GM23248 (cell line): ENCODE measurements around the gene METRNL. TPM values are rescaled to one million over a fixed set of nuclear protein-coding genes. Genes with fewer than 3 reads are reported as not detected.

ENCODE experiments used
- DNase-seq: peaks from one replicate; pipeline ENCODE4 v3.0.0-alpha.2; 2015
- H2AFZ ChIP-seq: fragments of 200-600 bp; sonication (generic); 2 replicates; pipeline ENCODE4 v1.6.1; 2016; ENCODE audit warnings: antibody characterized with exemption
- H3F3A ChIP-seq: fragments of 200-600 bp; sonication (generic); 2 replicates; pipeline ENCODE4 v1.6.1; 2016; ENCODE audit warnings: mild to moderate bottlenecking, antibody characterized with exemption, mixed run types; ENCODE audit not compliant: insufficient read depth
- H3K27ac ChIP-seq: fragments of 200-600 bp; sonication (generic); 2 replicates; pipeline ENCODE4 v1.5.1; 2016; ENCODE audit warnings: mild to moderate bottlenecking
- H3K27me3 ChIP-seq: fragments of 200-600 bp; sonication (generic); replicated peaks from 2 replicates; pipeline ENCODE4 v1.6.1; 2016; ENCODE audit warnings: mild to moderate bottlenecking; ENCODE audit not compliant: insufficient read depth
- H3K36me3 ChIP-seq: fragments of 200-600 bp; sonication (generic); 2 replicates; pipeline ENCODE4 v1.6.1; 2016; ENCODE audit warnings: low read depth, mild to moderate bottlenecking
- H3K4me1 ChIP-seq: fragments of 200-600 bp; sonication (generic); 2 replicates; pipeline ENCODE4 v1.6.1; 2016; ENCODE audit warnings: mild to moderate bottlenecking; ENCODE audit not compliant: insufficient read depth
- H3K4me2 ChIP-seq: fragments of 200-600 bp; sonication (generic); one replicate; pipeline ENCODE4 v1.6.1; 2016; ENCODE audit warnings: mild to moderate bottlenecking; ENCODE audit not compliant: unreplicated experiment
- H3K4me3 ChIP-seq: fragments of 200-600 bp; sonication (generic); 2 replicates; pipeline ENCODE4 v1.5.1; 2016; ENCODE audit warnings: mild to moderate bottlenecking
- H3K79me2 ChIP-seq: fragments of 200-600 bp; sonication (generic); 2 replicates; pipeline ENCODE4 v1.6.1; 2016; ENCODE audit warnings: mild to moderate bottlenecking; ENCODE audit not compliant: insufficient read depth
- H3K9ac ChIP-seq: fragments of 200-600 bp; sonication (generic); 2 replicates; pipeline ENCODE4 v1.6.1; 2016; ENCODE audit warnings: mild to moderate bottlenecking
- H3K9me2 ChIP-seq: fragments of 200-600 bp; sonication (generic); 2 replicates; pipeline ENCODE4 v1.6.1; 2016; ENCODE audit warnings: mixed run types, mild to moderate bottlenecking, moderate library complexity; ENCODE audit not compliant: insufficient read depth
- H3K9me3 ChIP-seq: fragments of 200-600 bp; sonication (generic); one replicate; pipeline ENCODE4 v1.6.1; 2017; ENCODE audit warnings: low read depth
- H4K20me1 ChIP-seq: fragments of 200-600 bp; sonication (generic); 2 replicates; pipeline ENCODE4 v1.6.0; 2016; ENCODE audit not compliant: insufficient read depth
- EZH2 ChIP-seq: fragments of 200-600 bp; sonication (generic); IDR thresholded peaks from 2 replicates; pipeline ENCODE4 v1.6.1; 2018; ENCODE audit warnings: antibody characterized with exemption, mild to moderate bottlenecking; ENCODE audit not compliant: insufficient read depth, poor library complexity, severe bottlenecking
- EZH2phosphoT487 ChIP-seq: fragments of 200-600 bp; sonication (generic); IDR thresholded peaks from 2 replicates; pipeline ENCODE4 v1.6.1; 2018; ENCODE audit warnings: antibody characterized with exemption, moderate library complexity, mild to moderate bottlenecking, low read depth; ENCODE audit not compliant: insufficient read depth
- WGBS, 2 experiments: methylation state at CpG; one replicate each; pipeline ENCODE4 v1.1.6; 2015 to 2017; ENCODE audit warnings: low lambda C conversion rate in 2 of 2, low coverage in 1 of 2; ENCODE audit errors: missing lambda C conversion rate in 2 of 2; 5-methylcytosine and 5-hydroxymethylcytosine counted together
- in situ Hi-C: fragments of 300-500 bp; cut with MboI; formaldehyde crosslinking; loops from 2 replicates; pipeline ENCODE4 v1.15.0; 2020
- polyA plus RNA-seq: library from polyadenylated mRNA; unstranded; fragments of >200 nt; fragmentation: Nextera tagmentation; extraction: Ambion mirVana; gene quantifications from 2 replicates; pipeline ENCODE4 v1.2.1, GENCODE V29; 2016
- total RNA-seq: library from RNA; depleted of rRNA; stranded (reverse); fragments of >200 nt; shearing (Covaris generic); gene quantifications from 2 replicates; pipeline ENCODE4 v1.2.3, GENCODE V29; 2014

METRNL gene
- total and polyA plus RNA-seq, 2 experiments from 2014 or later = 28.4 to 305 TPM

DNA sequence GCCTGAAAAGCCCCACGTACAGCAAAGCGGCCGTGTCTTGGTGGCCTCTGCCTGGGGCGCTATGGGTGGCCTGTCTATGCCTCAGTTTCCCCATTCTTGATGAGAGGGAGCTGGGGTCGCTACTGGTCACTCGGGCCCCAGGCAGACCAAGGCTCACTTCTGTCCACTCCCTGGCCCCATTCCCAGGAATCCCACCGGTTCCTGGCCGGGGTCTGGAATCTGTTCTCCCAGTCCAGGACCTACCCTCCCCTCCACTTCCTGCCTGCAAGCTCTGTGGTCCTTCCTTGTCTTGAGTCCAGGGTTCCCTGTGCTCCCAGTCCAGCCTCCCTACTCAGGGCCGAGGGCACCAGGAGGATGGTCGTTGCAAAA, 24.5 kb downstream of the METRNL start:
- Histone ChIP-seq H3F3A (peaks cover 35% of the 10 kb centered on the region), H3K36me3 (no peaks in the 10 kb centered on the region), H3K9me3 (no peaks in the 10 kb centered on the region), H3K4me1 (peaks cover 46% of the 10 kb centered on the region), H3K27ac (peak overlapping the region; percentile 7; the same call in 1 of the 2 replicates), H3K4me2 (no peak overlapping the region), H4K20me1 (no peaks in the 10 kb centered on the region), H3K27me3 (no peaks in the 10 kb centered on the region), H3K4me3 (no peak overlapping the region), H3K9ac (no peak overlapping the region), H3K9me2 (no peaks in the 10 kb centered on the region), H3K79me2 (no peaks in the 10 kb centered on the region), H2AFZ (no peak overlapping the region)
- in situ Hi-C loops = no loop called here
- DNase-seq = no peak
- WGBS, 2 experiments = 87% methylated on average over 10 of the region's 10 CpGs
- no peak for TF ChIP-seq EZH2phosphoT487
- TF ChIP-seq EZH2 = no peak

DNA sequence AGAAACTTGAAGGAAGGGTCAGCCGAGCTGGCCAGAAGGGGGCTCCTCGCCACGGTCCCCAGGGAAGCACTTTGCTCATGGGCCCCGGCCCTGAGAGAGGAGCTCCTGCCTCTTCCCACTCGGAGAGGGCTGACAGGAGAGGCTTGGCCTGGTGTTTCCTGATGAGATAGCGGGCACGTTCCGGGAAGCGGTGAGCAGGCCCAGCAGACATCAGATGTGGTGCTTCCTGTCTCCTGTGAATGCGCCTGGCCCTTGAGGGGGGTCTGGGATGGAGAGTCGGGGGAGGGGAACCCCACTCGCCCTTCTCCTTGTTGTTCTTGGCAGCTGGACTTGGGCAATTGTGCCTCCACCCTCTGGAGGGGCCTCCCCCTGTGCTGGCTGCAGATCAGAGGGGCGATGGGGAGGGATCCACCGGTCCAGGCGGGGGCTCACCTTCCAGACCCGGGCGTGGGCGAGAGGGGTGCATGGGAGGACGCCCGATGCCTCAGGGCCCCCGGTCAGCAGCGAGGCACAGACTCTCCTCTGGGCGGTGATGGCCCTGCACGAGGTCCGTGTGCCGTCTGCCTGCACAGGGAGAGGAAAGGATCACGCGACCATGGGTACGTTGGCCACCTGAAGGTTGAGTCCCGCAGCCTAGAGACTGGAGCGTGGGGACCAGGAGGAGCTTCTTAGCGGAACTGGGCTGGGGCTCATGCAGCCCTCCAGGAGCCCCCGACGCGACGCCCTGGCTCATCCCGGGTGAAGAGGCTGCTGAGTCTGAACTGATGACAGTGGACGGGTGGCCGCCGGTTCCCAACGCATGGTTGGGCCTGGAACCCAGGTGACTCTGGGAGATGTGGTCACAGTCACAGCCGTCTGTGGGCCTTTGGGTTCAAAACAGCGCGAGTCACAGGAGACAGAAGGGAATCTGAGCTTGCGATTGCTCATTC, 25.4 kb downstream of the METRNL start:
- no peaks in the 10 kb centered on the region for H3K36me3 ChIP-seq
- H2AFZ ChIP-seq = no peak overlapping the region
- TF ChIP-seq EZH2 = no peak
- DNase-seq = peak; percentile 32
- no peaks in the 10 kb centered on the region for H3K27me3 ChIP-seq
- no peaks in the 10 kb centered on the region for H3K9me3 ChIP-seq
- H3K4me3 ChIP-seq = no peak overlapping the region
- peak overlapping the region; percentile 46 for H3K27ac ChIP-seq
- WGBS, 2 experiments = 87 to 88% methylated on average over 33 to 44 of the region's 45 CpGs
- in situ Hi-C loops = no loop called here
- H3K4me2 ChIP-seq = no peak overlapping the region
- peak overlapping the region; percentile 65; the same call in 1 of the 2 replicates for H3K9ac ChIP-seq
- no peaks in the 10 kb centered on the region for H3K79me2 ChIP-seq
- H3K9me2 ChIP-seq = no peaks in the 10 kb centered on the region
- H3K4me1 ChIP-seq = peaks cover 38% of the 10 kb centered on the region
- peaks cover 35% of the 10 kb centered on the region for H3F3A ChIP-seq
- no peaks in the 10 kb centered on the region for H4K20me1 ChIP-seq

DNA sequence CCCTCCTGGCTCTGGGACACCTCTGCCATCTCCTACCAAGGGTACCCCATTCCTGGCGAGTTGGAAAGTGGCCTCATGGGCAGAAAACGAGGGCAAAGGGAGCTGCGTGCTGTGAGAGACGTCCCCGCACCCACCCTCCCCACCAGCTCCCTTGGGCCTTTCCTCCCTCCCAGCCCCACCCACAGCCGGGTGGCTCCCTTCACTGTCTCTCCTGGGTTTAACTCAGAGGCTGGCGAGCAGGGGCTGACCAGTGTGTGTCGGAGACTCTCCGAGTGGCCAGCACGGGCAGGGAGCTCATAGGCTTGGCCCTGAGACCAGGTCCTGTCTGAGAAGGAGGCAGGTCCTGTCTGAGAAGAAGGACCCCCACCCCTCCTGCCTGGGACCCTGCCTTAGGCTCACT, 26.1 kb downstream of the METRNL start:
- in situ Hi-C loops = no loop called here
- Histone ChIP-seq H3F3A (peaks cover 31% of the 10 kb centered on the region), H4K20me1 (no peaks in the 10 kb centered on the region), H3K4me3 (no peak overlapping the region), H3K9me3 (no peaks in the 10 kb centered on the region), H3K4me1 (peaks cover 37% of the 10 kb centered on the region), H3K4me2 (no peak overlapping the region), H2AFZ (no peak overlapping the region), H3K27me3 (no peaks in the 10 kb centered on the region), H3K9me2 (no peaks in the 10 kb centered on the region), H3K36me3 (no peaks in the 10 kb centered on the region), H3K27ac (peak overlapping the region; percentile 46), H3K79me2 (no peaks in the 10 kb centered on the region), H3K9ac (peak overlapping the region; percentile 65)
- WGBS, 2 experiments = 23 to 36% methylated on average over 7 to 10 of the region's 10 CpGs
- TF ChIP-seq EZH2 (no peak), EZH2phosphoT487 (no peak)
- DNase-seq = peak; percentile 58

DNA sequence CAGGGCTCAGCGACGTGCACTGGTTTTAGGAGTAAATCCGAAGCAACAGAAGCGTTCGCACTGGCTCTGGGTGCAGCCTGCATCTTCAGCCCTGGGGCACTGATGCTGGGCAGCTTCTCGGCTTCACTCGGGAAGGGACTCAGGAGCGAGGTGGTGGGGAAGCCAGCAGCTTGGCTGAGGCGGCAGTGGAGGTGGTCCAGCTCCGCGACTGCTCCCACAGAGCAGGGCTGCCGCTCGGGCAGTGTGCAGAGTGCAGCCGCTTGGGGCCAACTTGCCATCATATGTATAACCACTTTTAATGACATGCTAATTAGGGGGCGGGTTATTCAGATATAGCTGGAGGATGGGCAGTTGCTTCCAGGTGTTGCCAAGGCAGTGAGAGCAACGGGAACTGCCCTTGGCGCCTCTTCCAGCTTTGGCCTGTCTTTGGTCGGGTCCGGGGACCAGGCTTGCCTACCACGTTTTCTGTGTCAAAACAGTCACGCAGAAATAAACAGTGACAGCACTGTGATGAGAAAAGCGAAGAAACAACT, 26.7 kb downstream of the METRNL start:
- peak overlapping the region; percentile 65 for H3K9ac ChIP-seq
- WGBS, 2 experiments = 25 to 27% methylated on average over 22 of the region's 22 CpGs

More for the DNA sequence above, 26.7 kb downstream of the METRNL start:
- Histone ChIP-seq H2AFZ (no peak overlapping the region), H3K36me3 (no peaks in the 10 kb centered on the region), H3K4me1 (peaks cover 40% of the 10 kb centered on the region), H3K4me2 (no peak overlapping the region), H3F3A (peaks cover 28% of the 10 kb centered on the region), H3K9me2 (no peaks in the 10 kb centered on the region), H3K27me3 (no peaks in the 10 kb centered on the region), H3K4me3 (no peak overlapping the region), H3K79me2 (no peaks in the 10 kb centered on the region), H3K27ac (peak overlapping the region; percentile 46), H4K20me1 (no peaks in the 10 kb centered on the region), H3K9me3 (no peaks in the 10 kb centered on the region)
- no peak for TF ChIP-seq EZH2
- peak; percentile 46 for DNase-seq
- in situ Hi-C loops = no loop called here
